ENCODE data around the gene FBXO27.
A peak's percentile ranks its signal among the peaks of the same experiment; 100 is the strongest.
"Not testable (repeated sequence)": the region's sequence is repeated elsewhere in the genome, so short reads cannot be mapped to it uniquely, and the experiment has no call there.

FBXO27 gene

GRCh38 chr19:39032063-39032918, at the start of gene FBXO27:
Gene FBXO27 (minus strand): TSS chr19:39032549. CDS start chr19:39032227, 322 bp downstream.
- H3K9ac ChIP-seq (ENCODE audit: low read depth in 1 of 2, low read length in 2 of 2), result peak within 1 kb of the TSS in 1 of 2 donors; percentile 43
- peaks cover 4% of the 10 kb centered on the region in 2 donors for H3K4me1 ChIP-seq (ENCODE audit: control insufficient read depth in 2 of 2, insufficient read depth in 2 of 2, low read length in 2 of 2)
- no peaks in the 10 kb centered on the region for H3K9me3 ChIP-seq (ENCODE audit: control insufficient read depth in 2 of 2, low read length in 2 of 2)
- H3K36me3 ChIP-seq (ENCODE audit: control insufficient read depth in 2 of 2, insufficient read depth in 2 of 2, low read length in 2 of 2), result no peaks in the 10 kb centered on the region
- H3K27ac ChIP-seq (ENCODE audit: low read depth in 2 of 2, low read length in 2 of 2), result no peak within 1 kb of the TSS
- peaks cover 9 to 12% of the 10 kb centered on the region in 2 donors for H3K27me3 ChIP-seq (ENCODE audit: control insufficient read depth in 2 of 2, insufficient read depth in 2 of 2, low read length in 2 of 2)
- H3K4me3 ChIP-seq (ENCODE audit: low read length in 2 of 2), result peak within 1 kb of the TSS; percentile 52 to 68

- Histone ChIP-seq H3K4me1 (ENCODE audit: control insufficient read depth in 2 of 2, insufficient read depth in 2 of 2, low read length in 2 of 2) (no peaks in the 10 kb centered on the region), H3K9ac (ENCODE audit: low read depth in 1 of 2, low read length in 2 of 2) (no peak overlapping the region), H3K4me3 (ENCODE audit: low read length in 2 of 2) (no peak overlapping the region), H3K36me3 (ENCODE audit: control insufficient read depth in 2 of 2, insufficient read depth in 2 of 2, low read length in 2 of 2) (no peaks in the 10 kb centered on the region), H3K27me3 (ENCODE audit: control insufficient read depth in 2 of 2, insufficient read depth in 2 of 2, low read length in 2 of 2) (peaks cover 22 to 25% of the 10 kb centered on the region in 2 donors), H3K27ac (ENCODE audit: low read depth in 2 of 2, low read length in 2 of 2) (no peak overlapping the region), H3K9me3 (ENCODE audit: control insufficient read depth in 2 of 2, low read length in 2 of 2) (no peaks in the 10 kb centered on the region)
Observed at GRCh38 chr19:39080431-39080830, 48.1 kb upstream of the FBXO27 start.

- no peaks in the 10 kb centered on the region for H3K4me1 ChIP-seq (ENCODE audit: control insufficient read depth in 2 of 2, insufficient read depth in 2 of 2, low read length in 2 of 2)
- no peak overlapping the region for H3K27ac ChIP-seq (ENCODE audit: low read depth in 2 of 2, low read length in 2 of 2)
- no peaks in the 10 kb centered on the region for H3K36me3 ChIP-seq (ENCODE audit: control insufficient read depth in 2 of 2, insufficient read depth in 2 of 2, low read length in 2 of 2)
- no peak overlapping the region for H3K4me3 ChIP-seq (ENCODE audit: low read length in 2 of 2)
- no peak overlapping the region for H3K9ac ChIP-seq (ENCODE audit: low read depth in 1 of 2, low read length in 2 of 2)
- peaks cover 8 to 12% of the 10 kb centered on the region in 2 donors for H3K27me3 ChIP-seq (ENCODE audit: control insufficient read depth in 2 of 2, insufficient read depth in 2 of 2, low read length in 2 of 2)
- H3K9me3 ChIP-seq (ENCODE audit: control insufficient read depth in 2 of 2, low read length in 2 of 2), result no peaks in the 10 kb centered on the region
Observed at GRCh38 chr19:39078436-39079200, 46.3 kb upstream of the FBXO27 start.

GRCh38 chr19:39077323-39077722, 45.0 kb upstream of the FBXO27 start:
- no peak overlapping the region for H3K27ac ChIP-seq (ENCODE audit: low read depth in 2 of 2, low read length in 2 of 2)
- peaks cover 2 to 3% of the 10 kb centered on the region in 2 donors for H3K27me3 ChIP-seq (ENCODE audit: control insufficient read depth in 2 of 2, insufficient read depth in 2 of 2, low read length in 2 of 2)
- no peaks in the 10 kb centered on the region for H3K9me3 ChIP-seq (ENCODE audit: control insufficient read depth in 2 of 2, low read length in 2 of 2)
- no peaks in the 10 kb centered on the region for H3K36me3 ChIP-seq (ENCODE audit: control insufficient read depth in 2 of 2, insufficient read depth in 2 of 2, low read length in 2 of 2)
- no peaks in the 10 kb centered on the region for H3K4me1 ChIP-seq (ENCODE audit: control insufficient read depth in 2 of 2, insufficient read depth in 2 of 2, low read length in 2 of 2)
- H3K9ac ChIP-seq (ENCODE audit: low read depth in 1 of 2, low read length in 2 of 2), result no peak overlapping the region
- no peak overlapping the region for H3K4me3 ChIP-seq (ENCODE audit: low read length in 2 of 2)

- H3K9ac ChIP-seq (ENCODE audit: low read depth in 1 of 2, low read length in 2 of 2), result no peak overlapping the region
- no peaks in the 10 kb centered on the region for H3K36me3 ChIP-seq (ENCODE audit: control insufficient read depth in 2 of 2, insufficient read depth in 2 of 2, low read length in 2 of 2)
- H3K9me3 ChIP-seq (ENCODE audit: control insufficient read depth in 2 of 2, low read length in 2 of 2), result no peaks in the 10 kb centered on the region
- peaks cover 0 to 2% of the 10 kb centered on the region in 2 donors for H3K27me3 ChIP-seq (ENCODE audit: control insufficient read depth in 2 of 2, insufficient read depth in 2 of 2, low read length in 2 of 2)
- H3K4me3 ChIP-seq (ENCODE audit: low read length in 2 of 2), result no peak overlapping the region
- H3K27ac ChIP-seq (ENCODE audit: low read depth in 2 of 2, low read length in 2 of 2), result no peak overlapping the region
- no peaks in the 10 kb centered on the region for H3K4me1 ChIP-seq (ENCODE audit: control insufficient read depth in 2 of 2, insufficient read depth in 2 of 2, low read length in 2 of 2)
Observed at GRCh38 chr19:39074942-39075341, 42.6 kb upstream of the FBXO27 start.

- Histone ChIP-seq H3K9ac (ENCODE audit: low read depth in 1 of 2, low read length in 2 of 2) (no peak overlapping the region), H3K27me3 (ENCODE audit: control insufficient read depth in 2 of 2, insufficient read depth in 2 of 2, low read length in 2 of 2) (peaks cover 0 to 2% of the 10 kb centered on the region in 2 donors), H3K36me3 (ENCODE audit: control insufficient read depth in 2 of 2, insufficient read depth in 2 of 2, low read length in 2 of 2) (no peaks in the 10 kb centered on the region), H3K9me3 (ENCODE audit: control insufficient read depth in 2 of 2, low read length in 2 of 2) (no peaks in the 10 kb centered on the region), H3K4me3 (ENCODE audit: low read length in 2 of 2) (no peak overlapping the region), H3K4me1 (ENCODE audit: control insufficient read depth in 2 of 2, insufficient read depth in 2 of 2, low read length in 2 of 2) (no peaks in the 10 kb centered on the region), H3K27ac (ENCODE audit: low read depth in 2 of 2, low read length in 2 of 2) (no peak overlapping the region)
Observed at GRCh38 chr19:39074205-39074692, 41.9 kb upstream of the FBXO27 start.

- Histone ChIP-seq H3K27ac (ENCODE audit: low read depth in 2 of 2, low read length in 2 of 2) (no peak overlapping the region), H3K9me3 (ENCODE audit: control insufficient read depth in 2 of 2, low read length in 2 of 2) (no peaks in the 10 kb centered on the region), H3K4me3 (ENCODE audit: low read length in 2 of 2) (no peak overlapping the region), H3K36me3 (ENCODE audit: control insufficient read depth in 2 of 2, insufficient read depth in 2 of 2, low read length in 2 of 2) (no peaks in the 10 kb centered on the region), H3K9ac (ENCODE audit: low read depth in 1 of 2, low read length in 2 of 2) (no peak overlapping the region), H3K27me3 (ENCODE audit: control insufficient read depth in 2 of 2, insufficient read depth in 2 of 2, low read length in 2 of 2) (no peaks in the 10 kb centered on the region), H3K4me1 (ENCODE audit: control insufficient read depth in 2 of 2, insufficient read depth in 2 of 2, low read length in 2 of 2) (no peaks in the 10 kb centered on the region)
Observed at GRCh38 chr19:39070888-39071287, 38.5 kb upstream of the FBXO27 start.

- not testable (repeated sequence) for H3K9ac ChIP-seq (ENCODE audit: low read depth in 1 of 2, low read length in 2 of 2); H3K27me3 ChIP-seq (ENCODE audit: control insufficient read depth in 2 of 2, insufficient read depth in 2 of 2, low read length in 2 of 2); H3K4me3 ChIP-seq (ENCODE audit: low read length in 2 of 2); H3K4me1 ChIP-seq (ENCODE audit: control insufficient read depth in 2 of 2, insufficient read depth in 2 of 2, low read length in 2 of 2); H3K36me3 ChIP-seq (ENCODE audit: control insufficient read depth in 2 of 2, insufficient read depth in 2 of 2, low read length in 2 of 2); H3K9me3 ChIP-seq (ENCODE audit: control insufficient read depth in 2 of 2, low read length in 2 of 2); H3K27ac ChIP-seq (ENCODE audit: low read depth in 2 of 2, low read length in 2 of 2)
Observed at GRCh38 chr19:39068259-39068658, 35.9 kb upstream of the FBXO27 start.

- Histone ChIP-seq H3K27me3 (ENCODE audit: control insufficient read depth in 2 of 2, insufficient read depth in 2 of 2, low read length in 2 of 2) (no peaks in the 10 kb centered on the region), H3K36me3 (ENCODE audit: control insufficient read depth in 2 of 2, insufficient read depth in 2 of 2, low read length in 2 of 2) (no peaks in the 10 kb centered on the region), H3K27ac (ENCODE audit: low read depth in 2 of 2, low read length in 2 of 2) (no peak overlapping the region), H3K9me3 (ENCODE audit: control insufficient read depth in 2 of 2, low read length in 2 of 2) (no peaks in the 10 kb centered on the region), H3K4me1 (ENCODE audit: control insufficient read depth in 2 of 2, insufficient read depth in 2 of 2, low read length in 2 of 2) (no peaks in the 10 kb centered on the region), H3K9ac (ENCODE audit: low read depth in 1 of 2, low read length in 2 of 2) (no peak overlapping the region), H3K4me3 (ENCODE audit: low read length in 2 of 2) (no peak overlapping the region)
Observed at GRCh38 chr19:39067104-39067503, 34.8 kb upstream of the FBXO27 start.

- no peaks in the 10 kb centered on the region for H3K27me3 ChIP-seq (ENCODE audit: control insufficient read depth in 2 of 2, insufficient read depth in 2 of 2, low read length in 2 of 2)
- no peaks in the 10 kb centered on the region for H3K36me3 ChIP-seq (ENCODE audit: control insufficient read depth in 2 of 2, insufficient read depth in 2 of 2, low read length in 2 of 2)
- H3K4me1 ChIP-seq (ENCODE audit: control insufficient read depth in 2 of 2, insufficient read depth in 2 of 2, low read length in 2 of 2), result no peaks in the 10 kb centered on the region
- H3K27ac ChIP-seq (ENCODE audit: low read depth in 2 of 2, low read length in 2 of 2), result no peak overlapping the region
- H3K9me3 ChIP-seq (ENCODE audit: control insufficient read depth in 2 of 2, low read length in 2 of 2), result no peaks in the 10 kb centered on the region
- no peak overlapping the region for H3K9ac ChIP-seq (ENCODE audit: low read depth in 1 of 2, low read length in 2 of 2)
- H3K4me3 ChIP-seq (ENCODE audit: low read length in 2 of 2), result no peak overlapping the region
Observed at GRCh38 chr19:39065928-39066327, 33.6 kb upstream of the FBXO27 start.
